HTERT RPE-1 (cell line): ENCODE results near the gene PLA2G4A.

Source experiments
- in situ Hi-C: fragments of 300-500 bp; cut with MboI; formaldehyde crosslinking; loops from 4 replicates; pipeline ENCODE4 v1.14.3; 2020; ENCODE audit warnings: low sequenced_read_pairs

PLA2G4A gene

DNA sequence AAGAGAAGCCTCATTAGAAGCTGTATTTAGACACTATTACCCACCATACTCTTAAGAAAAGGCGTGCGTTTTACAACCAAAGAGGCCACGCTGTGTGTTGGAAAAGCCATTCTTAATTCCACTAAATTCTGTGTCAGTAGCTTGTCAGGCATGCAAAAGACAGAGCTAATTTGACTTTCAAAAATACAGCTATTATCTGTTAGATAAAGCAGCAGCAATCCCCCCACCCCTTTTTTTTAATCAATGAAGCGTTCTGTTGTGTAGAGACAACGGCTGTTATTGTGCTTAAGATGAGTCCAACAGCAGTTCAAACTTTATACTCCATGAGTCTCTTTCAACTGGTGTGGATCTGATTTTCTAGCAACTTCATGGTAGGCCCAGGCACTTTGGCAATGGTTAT, 43.5 kb downstream of the PLA2G4A start:
- in situ Hi-C loops, result no loop called here

- in situ Hi-C loops, result no loop called here
These were observed 44.9 kb downstream of the PLA2G4A start for GRCh38 chr1:186873687-186874086.

DNA sequence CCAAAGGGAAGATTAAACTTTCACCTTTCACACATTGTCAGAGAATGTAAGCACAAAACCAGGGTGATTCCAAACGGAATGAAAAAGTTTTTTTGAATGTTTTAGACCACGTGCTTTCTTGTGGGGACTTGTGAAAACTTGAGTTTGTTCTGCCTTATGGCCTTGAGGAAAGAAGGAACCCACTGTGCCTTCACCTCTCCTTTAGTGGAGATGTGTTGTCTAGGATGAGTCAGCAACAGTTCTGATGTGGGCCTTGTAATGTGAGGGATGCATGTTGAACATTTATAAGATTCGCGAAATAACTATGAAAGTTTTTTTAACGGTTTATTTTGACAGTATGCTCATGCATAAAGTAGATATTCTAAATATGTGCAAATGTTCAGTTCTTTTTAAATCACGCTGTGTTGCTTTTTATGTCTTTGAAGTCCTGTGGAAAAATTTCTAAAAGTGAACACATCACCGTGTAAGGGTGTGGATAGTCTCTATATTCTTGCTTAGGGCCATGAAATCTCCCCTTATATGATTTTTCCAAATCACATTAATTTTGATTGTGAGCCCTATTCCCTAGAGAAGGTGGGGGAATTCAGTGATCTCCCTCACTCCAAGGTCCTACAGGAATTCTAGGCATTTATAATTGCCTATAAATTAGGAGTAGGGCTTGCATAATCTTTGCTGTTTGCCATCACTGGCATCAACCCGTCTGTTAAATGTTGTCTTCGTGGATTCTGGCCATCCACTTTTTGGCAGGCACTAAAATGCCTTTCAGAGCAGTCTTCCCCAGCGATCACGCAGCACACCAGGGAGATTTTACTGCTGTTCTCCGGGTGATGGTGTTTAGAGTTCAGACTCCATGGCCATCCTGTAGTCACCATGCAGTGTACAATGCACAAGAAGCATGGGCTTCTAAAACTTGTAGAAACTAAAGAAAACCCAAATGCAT, 47.4 kb downstream of the PLA2G4A start:
- in situ Hi-C loops, result no loop called here

GRCh38 chr1:186878356-186878755, 49.6 kb downstream of the PLA2G4A start:
- in situ Hi-C loops, result no loop called here

- in situ Hi-C loops, result no loop called here
These were observed 52.2 kb downstream of the PLA2G4A start for GRCh38 chr1:186880982-186881381.

GRCh38 chr1:186882372-186883134, 53.8 kb downstream of the PLA2G4A start:
- in situ Hi-C loops, result no loop called here

DNA sequence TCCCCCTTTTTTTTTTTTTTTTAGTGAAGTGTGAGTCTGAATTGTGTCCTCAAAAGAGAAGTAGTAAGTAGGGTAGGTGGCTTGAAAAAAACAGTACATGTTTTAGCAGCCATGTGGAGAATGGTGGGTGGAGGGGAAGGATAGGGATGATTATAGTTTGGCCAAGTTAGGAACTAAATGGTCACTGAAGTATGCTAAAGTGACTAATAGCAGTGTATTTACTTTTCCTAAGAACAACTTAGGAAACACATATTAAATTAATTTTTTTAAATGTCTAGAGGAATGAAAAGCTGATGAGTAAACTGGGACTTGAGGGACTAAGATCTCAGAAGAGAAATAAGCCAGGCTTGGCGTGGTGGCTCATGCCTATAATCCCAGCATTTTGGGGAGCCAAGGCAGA, 55.5 kb downstream of the PLA2G4A start:
- in situ Hi-C loops, result no loop called here

DNA sequence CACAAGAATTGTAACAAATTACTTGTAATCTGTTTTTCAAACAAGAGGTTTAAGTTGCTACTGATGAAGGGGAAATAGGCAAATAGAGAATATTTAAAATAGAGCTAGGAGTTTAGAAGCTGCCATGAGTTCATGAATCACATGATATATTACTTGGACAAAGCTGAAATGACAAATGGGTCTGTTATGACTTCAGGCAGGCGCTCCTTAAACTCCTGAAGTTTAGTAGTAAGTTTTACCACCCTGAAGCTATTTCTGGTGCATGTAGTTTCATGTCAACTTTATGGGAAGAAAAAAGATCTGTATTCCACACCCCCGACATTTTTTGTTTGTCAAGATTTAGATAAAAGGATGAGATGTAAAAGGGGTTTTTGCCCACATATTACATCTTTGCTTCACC, 58.5 kb downstream of the PLA2G4A start:
- in situ Hi-C loops, result no loop called here

- in situ Hi-C loops, result no loop called here
These were observed 59.6 kb downstream of the PLA2G4A start for GRCh38 chr1:186888367-186888766.

GRCh38 chr1:186892936-186893335, 64.2 kb downstream of the PLA2G4A start:
- in situ Hi-C loops, result no loop called here

DNA sequence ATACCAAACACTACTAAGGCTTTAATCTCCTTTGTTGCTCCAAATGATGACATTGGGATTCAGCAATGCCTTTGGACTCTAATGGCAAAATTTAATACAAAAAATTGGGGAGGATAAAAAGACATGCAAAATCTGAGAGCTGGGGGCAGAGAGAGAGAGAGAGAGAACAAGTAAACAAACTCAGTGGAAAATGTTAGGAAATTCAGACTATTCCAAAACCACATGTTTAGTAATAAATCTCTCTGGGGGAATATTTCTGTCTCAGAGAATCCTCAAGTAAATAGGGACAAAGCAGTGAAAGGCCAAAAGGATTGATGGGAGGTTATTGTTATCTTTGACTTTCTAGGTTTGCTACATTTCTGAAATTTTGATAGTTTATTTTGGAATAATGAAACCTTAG, 65.7 kb downstream of the PLA2G4A start:
- in situ Hi-C loops, result no loop called here

GRCh38 chr1:186896211-186896610, 67.5 kb downstream of the PLA2G4A start:
- in situ Hi-C loops, result no loop called here

- in situ Hi-C loops, result no loop called here
These were observed 68.3 kb downstream of the PLA2G4A start for GRCh38 chr1:186897008-186897407.

- in situ Hi-C loops, result no loop called here
These were observed 70.8 kb downstream of the PLA2G4A start for GRCh38 chr1:186899577-186899976.

- in situ Hi-C loops, result no loop called here
These were observed 71.2 kb downstream of the PLA2G4A start for GRCh38 chr1:186899977-186900376.

DNA sequence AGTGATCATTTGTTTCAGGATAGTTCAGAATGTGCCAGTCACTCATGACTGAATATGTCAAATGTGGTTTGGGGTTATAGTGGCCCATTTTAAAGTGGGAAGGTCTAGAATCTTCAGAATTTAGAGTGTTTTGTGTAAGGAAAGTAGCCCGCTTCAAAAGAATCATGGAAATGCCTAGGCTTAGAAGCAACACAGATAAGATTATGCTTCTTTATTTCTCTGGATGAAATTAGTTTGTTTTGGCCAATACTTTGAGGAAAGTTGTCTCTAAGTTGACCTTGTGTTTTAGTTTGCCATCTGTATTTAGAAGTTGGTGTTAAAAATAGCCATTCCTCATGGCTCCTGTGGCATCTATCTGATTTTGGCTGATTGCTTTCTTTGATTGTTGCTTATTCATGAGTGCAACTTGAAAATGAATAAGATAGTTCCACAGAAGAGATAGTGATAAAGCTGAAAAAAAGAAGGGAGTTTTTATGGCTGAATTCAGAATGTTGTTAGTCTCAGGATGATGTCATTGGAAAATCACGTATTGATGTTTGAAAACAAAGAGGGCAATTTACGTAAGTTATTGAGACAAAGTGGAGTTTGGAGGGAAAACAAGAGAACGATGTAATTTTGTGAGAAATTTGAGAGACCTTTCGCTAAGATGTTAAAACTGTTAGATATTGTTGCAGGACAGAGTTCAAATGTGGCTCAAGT, 71.9 kb downstream of the PLA2G4A start:
- in situ Hi-C loops, result no loop called here

DNA sequence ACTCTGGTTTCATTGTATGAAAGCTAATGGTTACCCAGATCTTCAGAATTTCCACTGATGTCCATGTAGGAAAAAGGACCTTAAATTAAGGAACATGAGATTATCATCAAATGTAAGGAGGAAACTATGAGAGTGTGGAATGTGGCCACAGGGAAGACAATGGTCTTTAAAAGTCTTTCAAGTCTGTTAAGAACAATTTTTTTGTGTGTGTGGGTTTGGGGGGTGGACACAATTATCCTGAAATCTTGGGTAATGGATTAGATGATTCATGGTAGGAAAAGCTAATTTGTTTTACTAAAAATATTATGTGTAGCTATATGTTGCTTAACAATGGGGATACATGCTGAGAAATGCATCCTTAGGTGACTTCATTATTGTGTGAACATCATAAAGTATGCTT, 72.9 kb downstream of the PLA2G4A start:
- in situ Hi-C loops, result no loop called here

DNA sequence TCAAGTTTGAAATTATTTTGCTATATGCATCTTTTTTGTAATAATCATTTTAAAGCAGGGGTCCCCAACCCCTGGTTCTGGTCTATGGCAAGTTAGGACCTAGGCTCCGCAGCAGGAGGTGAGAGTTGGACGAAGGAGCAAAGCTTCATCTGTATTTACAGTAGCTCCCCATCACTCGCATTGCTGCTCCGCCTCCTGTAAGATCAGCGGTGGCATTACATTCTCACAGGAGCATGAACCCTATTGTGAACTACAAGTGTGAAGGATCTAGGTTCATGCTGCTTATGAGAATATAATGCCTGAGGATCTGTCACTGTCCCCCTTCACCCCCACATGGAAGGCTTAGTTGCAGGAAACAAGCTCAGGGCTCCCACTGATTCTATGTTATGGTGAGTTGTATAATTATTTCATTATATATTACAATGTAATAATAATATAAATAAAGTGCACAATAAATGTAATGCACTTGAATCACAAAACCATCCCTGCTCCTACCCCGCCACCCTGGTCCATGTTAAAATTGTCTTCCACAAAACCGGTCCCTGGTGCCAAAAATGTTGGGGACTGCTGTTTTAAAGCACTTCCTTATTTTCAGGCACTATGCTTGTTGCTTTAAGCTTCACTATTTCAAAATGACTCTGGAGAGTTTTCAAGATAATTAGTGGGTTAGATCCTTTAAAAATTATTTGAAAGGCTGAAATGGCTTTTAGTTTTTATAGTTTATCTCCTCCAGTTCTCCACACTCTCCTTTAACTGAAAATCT, 74.8 kb downstream of the PLA2G4A start:
- in situ Hi-C loops, result no loop called here

DNA sequence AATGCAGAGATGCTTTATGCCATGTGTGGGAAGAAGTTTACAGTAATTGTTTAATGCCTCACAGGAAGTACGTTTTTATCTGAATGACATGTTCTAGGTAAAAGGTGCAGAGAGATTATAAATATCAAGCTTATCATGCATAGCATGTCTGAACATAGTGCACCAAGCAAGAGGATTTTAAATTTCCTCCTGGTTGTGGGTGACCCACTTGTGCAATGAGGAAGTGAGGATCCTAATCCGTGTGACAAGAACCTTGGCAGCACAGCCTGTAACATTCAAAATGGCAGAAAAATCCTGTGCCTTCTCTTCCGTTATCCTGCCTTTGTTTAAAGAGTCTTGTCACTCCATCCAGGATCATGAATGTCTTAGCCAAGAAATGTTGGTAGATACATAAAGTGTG, 75.6 kb downstream of the PLA2G4A start:
- in situ Hi-C loops, result no loop called here

- in situ Hi-C loops, result no loop called here
These were observed 76.8 kb downstream of the PLA2G4A start for GRCh38 chr1:186905561-186905960.

GRCh38 chr1:186915555-186915954, 86.8 kb downstream of the PLA2G4A start:
- in situ Hi-C loops, result no loop called here
